Left renal pelvis (tissue), 4 donors: ENCODE results near the gene ERP27. TPM values are rescaled to one million over a fixed set of nuclear protein-coding genes. Genes with fewer than 3 reads are reported as not detected.

Experiments
- DNase-seq, 4 donors: peaks; one replicate each; pipeline ENCODE4 v3.0.0-alpha.2; 2013; ENCODE audit warnings: low read depth in 4 of 4, low spot score in 3 of 4
- polyA plus RNA-seq, 4 donors: library from polyadenylated mRNA; unstranded; fragments of 120-200 nt; gene quantifications; one replicate each; pipeline ENCODE4 v1.2.1, GENCODE V29; 2013; ENCODE audit not compliant: insufficient read length in 4 of 4

Gene ERP27
- polyA plus RNA-seq, 4 donors: 0.46 to 33.2 (median 28.2) TPM

DNA sequence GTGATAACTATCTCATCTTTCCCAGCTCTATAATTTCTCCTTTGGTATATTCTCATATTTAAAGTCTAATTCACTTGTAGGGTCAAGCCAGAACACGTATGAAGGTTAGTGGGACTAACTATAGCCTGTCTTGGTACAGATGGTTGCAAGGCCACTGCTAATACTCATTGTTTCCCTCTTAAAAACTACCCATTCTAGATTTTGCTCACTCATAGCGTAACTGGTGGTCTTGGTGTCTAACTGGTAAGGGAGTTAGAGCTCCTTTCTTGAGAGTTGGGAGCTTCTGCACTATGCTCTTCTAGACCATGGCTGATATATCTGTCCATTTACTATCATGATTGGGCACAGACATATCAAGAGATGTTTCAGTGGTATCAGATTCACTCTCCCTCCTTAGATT, 61.5 kb downstream of the ERP27 start:
- no peak for DNase-seq

- DNase-seq: no peak
Measured at GRCh38 chr12:14874882-14875281, 63.5 kb downstream of the ERP27 start.

GRCh38 chr12:14873440-14874185, 64.7 kb downstream of the ERP27 start:
- no peak for DNase-seq

DNA sequence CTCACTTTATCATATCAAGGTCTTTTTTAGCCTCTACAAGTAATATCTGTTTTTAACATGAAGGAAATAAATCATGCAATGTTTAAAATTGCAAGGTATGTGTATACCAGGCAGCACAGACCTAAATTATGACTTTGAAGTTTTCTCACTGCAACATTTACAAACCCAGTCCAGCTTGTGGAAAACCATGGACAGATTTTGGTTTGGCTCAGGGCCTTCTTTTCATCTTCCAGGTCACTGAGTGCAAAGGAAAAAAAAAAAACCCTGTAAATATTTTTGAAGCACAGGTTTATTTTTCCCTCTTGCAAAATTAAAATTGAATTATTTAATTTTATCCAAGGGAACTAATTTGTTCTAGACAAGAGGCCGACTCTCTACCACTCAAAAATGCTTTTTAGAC, 66.5 kb downstream of the ERP27 start:
- DNase-seq: no peak

GRCh38 chr12:14871247-14871646, 67.1 kb downstream of the ERP27 start:
- DNase-seq: no peak

DNA sequence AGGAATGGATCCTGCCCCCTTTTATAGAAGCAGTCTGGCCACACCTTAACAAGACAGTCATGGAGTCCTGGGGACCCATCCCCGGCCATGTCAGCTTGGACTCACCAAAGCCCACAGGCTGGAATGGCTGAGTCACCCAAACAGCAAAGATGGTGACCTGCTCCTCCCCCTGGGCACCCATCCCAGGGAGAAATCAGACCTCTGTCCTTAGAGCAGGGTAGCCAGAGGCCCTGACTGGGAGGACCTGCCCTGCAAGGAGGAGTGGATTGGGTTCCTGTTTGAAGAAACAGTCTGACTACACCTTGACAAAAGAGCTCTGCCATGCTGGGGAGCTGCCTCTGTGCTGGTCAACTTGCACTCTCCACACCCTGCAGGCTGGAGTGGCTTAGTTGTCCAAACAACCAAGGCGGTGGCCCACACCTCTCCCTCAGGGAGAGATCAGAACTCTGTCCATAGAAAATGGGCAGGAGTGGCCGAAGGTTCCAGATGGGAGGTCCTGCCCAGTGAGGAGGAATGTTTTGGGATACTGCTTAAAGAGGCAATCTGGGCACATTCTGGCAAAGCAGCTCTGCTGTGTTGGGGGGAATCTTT, 69.3 kb downstream of the ERP27 start:
- no peak for DNase-seq

Other genes with a start within 250 kb of the ERP27 start
- under 1 TPM; 0.29 to 0.63 (median 0.47) TPM for gene GUCY2C, start 241.9 kb downstream of the ERP27 start, polyA plus RNA-seq
- 100 to 1,000 TPM in 2 of 4 donors, 10 to 100 TPM in 2; 72.1 to 127 (median 105) TPM for gene WBP11, start 135.1 kb downstream of the ERP27 start, polyA plus RNA-seq
- 1 to 10 TPM; 1.4 to 5.9 (median 5.0) TPM for gene C12orf60, start 134.9 kb downstream of the ERP27 start, polyA plus RNA-seq
- 1 to 10 TPM in 3 of 4 donors, under 1 TPM in 1; 0.23 to 3.1 (median 2.5) TPM for gene SMCO3, start 124.4 kb downstream of the ERP27 start, polyA plus RNA-seq
- under 1 TPM; 0.07 to 0.42 (median 0.12) TPM for gene ART4, start 95.0 kb downstream of the ERP27 start, polyA plus RNA-seq
- gene MGP, start 52.7 kb downstream of the ERP27 start, polyA plus RNA-seq: 100 to 1,000 TPM in 1 of 4 donors, 10 to 100 TPM in 3; 28.8 to 422 (median 81.6) TPM
- gene ARHGDIB, start 23.1 kb upstream of the ERP27 start, polyA plus RNA-seq: 10 to 100 TPM; 43.1 to 67.6 (median 55.7) TPM
- not detected for gene PDE6H, start 34.5 kb upstream of the ERP27 start, polyA plus RNA-seq